HTERT RPE-1 (cell line): Measurements from ENCODE around the gene WDR91.

Source experiments
- in situ Hi-C: fragments of 300-500 bp; cut with MboI; formaldehyde crosslinking; loops from 4 replicates; pipeline ENCODE4 v1.14.3; 2020; ENCODE audit warnings: low sequenced_read_pairs

WDR91 gene

DNA sequence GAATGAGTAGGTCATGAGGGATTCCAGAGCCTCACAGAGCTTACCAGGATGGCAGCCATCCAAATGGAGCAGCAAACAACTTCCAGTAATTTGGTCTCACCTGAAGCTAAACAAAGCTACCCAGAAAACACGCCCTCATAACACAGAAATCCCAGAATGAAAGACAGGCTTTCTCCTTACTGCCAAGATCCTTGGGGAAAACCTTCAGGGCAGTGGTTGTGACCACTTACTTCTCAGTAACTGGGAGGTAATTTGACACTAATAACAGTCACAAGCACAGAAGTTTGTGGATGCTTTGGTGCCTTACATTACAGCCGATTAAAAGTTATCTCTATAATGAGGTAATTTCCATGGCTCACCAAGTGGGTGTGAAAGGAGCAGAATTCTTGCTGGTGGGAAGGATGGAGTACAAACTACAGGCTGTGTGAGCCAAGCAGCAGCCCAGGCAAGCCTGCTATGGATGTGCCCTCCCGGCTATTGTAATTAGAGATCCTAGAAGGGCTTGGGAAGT, 10.4 kb downstream of the WDR91 start:
- in situ Hi-C loops: no loop called here

GRCh38 chr7:135199439-135199838, 11.9 kb downstream of the WDR91 start:
- in situ Hi-C loops: no loop called here

GRCh38 chr7:135197906-135198655, 13.2 kb downstream of the WDR91 start:
- in situ Hi-C loops: no loop called here

DNA sequence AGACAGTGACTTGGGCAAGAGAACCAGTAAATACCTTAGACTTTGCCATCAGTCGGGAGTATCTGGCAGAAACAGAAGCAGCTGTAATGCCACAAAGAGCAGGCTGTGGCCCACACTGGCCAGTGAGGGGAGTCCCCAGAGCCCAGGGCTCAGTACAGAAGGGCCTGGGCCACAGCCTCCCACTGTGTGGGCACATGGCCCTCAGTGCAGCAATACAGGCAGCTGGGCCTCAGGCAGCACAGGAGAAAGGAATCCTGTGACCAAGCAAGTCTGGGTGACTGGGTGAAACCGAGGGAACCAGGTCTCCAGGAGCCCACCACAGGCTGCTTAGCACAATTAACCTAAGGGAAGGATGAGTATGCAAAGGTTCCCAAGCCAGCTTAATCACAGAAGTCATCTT, 14.0 kb downstream of the WDR91 start:
- in situ Hi-C loops: no loop called here

GRCh38 chr7:135195968-135196629, 15.2 kb downstream of the WDR91 start:
- in situ Hi-C loops: no loop called here

DNA sequence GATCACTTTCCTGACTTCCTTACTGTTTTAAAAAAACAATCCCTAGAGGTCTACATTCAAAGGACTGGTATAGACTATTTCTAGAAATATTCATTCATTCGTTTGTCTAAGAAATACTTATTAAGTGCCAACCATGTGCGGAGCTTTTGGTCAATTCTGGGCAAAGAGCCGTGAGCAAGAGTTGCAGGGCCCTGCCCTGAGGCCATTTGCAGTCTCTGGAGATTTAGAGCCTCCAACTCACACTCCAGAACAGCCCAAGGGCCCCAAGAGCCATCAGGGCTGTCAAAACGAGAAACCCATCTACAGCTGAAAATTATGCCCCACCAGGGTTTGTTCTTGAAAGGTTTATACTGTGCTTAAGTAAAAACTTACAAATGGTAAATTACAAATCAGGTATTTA, 16.2 kb downstream of the WDR91 start:
- in situ Hi-C loops: no loop called here

GRCh38 chr7:135194494-135195095, 16.7 kb downstream of the WDR91 start:
- in situ Hi-C loops: no loop called here

- in situ Hi-C loops: no loop called here
Measured at GRCh38 chr7:135193615-135194081, 17.7 kb downstream of the WDR91 start.

- in situ Hi-C loops: no loop called here
Measured at GRCh38 chr7:135192914-135193536, 18.3 kb downstream of the WDR91 start.

GRCh38 chr7:135190703-135191102, 20.6 kb downstream of the WDR91 start:
- in situ Hi-C loops: no loop called here

GRCh38 chr7:135189961-135190360, 21.4 kb downstream of the WDR91 start:
- in situ Hi-C loops: no loop called here

DNA sequence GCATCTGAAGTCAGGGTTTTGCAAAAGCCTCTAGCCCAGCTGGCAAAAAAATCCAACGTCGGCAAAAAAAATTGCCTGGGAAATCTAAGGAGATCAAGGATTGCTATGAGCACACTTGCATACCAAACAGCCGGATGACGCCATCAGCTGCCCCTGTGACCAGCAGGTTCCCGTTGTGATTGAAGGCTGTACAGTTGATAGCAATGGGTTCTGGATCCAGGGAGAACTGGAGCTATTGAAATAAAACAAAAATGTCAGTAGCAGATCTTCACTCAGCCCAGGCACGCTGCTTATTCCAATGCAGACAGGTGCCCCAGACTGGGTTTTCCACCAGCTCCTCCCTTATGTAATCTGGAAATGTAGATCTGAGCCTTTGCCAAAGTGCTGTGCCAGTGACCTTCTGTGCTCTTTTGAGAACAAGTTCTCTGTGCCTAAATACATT, 22.1 kb downstream of the WDR91 start:
- in situ Hi-C loops: no loop called here

GRCh38 chr7:135188298-135188984, 22.9 kb downstream of the WDR91 start:
- in situ Hi-C loops: no loop called here

DNA sequence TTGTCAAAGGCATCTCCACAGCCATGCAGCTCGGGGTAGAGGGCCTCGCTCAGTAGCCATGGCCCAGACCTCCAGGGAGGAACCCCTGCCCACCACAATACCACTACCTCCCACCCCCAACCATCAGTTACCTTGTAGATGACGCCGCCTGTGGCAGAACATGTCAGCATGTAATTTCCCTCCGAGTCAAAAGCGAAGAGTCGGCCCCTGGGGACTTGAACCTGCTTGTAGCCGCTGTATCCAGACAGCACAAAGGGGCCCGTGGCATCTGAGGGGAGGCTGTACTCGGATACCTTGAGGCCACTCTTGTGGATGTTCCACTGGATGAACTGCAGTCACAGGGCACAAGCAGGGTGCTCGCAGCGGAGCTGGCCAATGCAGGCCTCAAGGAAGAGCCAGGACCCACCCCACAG, 24.5 kb downstream of the WDR91 start:
- in situ Hi-C loops: no loop called here

GRCh38 chr7:135186261-135186540, 25.1 kb downstream of the WDR91 start:
- in situ Hi-C loops: no loop called here

DNA sequence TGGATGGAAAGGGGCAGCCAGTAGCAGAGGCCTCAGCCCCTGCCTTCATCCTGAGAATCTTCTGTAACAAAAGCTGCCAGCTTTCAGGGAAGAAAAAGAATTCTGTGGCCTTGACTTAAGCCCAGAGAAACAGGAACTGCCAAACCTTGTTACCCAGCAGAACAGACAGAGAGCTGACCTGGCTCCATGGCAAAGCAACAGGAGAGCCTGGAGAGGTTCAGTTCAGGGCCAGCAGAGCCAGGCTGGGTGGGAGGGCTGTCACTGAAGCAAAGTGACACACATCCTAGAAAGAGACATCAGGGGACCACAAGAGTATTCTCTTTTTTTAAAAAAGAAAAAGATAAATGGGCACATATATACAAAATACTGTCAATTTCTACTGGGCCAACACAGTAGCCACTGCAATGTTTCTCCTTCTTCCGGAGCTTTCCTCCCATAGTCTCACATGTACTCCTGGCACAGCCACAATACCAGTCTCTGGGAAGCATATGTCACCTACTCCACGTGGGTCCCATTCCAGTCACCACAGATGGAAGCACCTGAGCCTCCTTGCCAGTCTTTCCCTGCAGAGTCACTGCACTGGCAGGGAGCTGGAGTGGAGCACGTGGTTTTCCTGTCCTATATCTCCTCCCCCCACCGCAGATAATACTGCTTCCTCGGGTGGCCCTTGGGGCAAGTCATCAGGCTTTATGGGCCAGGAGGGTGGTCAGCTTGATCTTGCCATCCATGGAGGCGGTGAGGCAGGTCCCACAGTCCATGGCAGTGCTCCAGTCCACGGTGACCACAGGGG, 25.7 kb downstream of the WDR91 start:
- in situ Hi-C loops: no loop called here

DNA sequence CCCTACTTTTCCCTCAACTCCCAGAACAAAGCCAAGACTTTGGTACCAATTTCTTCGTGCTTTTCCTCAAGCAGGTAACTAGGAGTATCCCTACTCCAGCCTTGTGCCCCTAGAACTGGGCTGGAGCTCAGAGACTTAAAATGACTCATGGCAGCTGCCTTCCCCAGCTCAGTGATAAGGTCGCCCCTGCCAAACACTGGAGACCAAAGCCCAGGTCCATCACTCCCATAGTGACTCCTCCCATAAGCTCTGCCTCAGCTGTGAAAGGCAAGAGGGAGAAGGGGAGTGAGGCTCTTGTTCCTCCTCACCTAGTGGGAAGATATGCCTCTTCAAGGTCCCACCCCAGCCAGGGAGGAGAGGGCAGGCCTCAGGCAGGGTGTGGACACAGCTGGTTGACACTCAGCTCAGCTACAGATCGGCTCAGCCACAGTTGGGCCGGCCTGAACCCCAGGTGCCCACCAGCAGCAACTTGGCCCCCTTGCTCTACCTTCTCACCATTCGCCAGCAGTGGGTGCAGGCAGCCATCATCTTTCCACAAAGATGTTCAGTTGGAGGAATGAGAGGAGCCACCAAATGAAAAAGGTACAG, 27.0 kb downstream of the WDR91 start:
- in situ Hi-C loops: no loop called here

GRCh38 chr7:135183478-135183877, 27.8 kb downstream of the WDR91 start:
- in situ Hi-C loops: no loop called here

DNA sequence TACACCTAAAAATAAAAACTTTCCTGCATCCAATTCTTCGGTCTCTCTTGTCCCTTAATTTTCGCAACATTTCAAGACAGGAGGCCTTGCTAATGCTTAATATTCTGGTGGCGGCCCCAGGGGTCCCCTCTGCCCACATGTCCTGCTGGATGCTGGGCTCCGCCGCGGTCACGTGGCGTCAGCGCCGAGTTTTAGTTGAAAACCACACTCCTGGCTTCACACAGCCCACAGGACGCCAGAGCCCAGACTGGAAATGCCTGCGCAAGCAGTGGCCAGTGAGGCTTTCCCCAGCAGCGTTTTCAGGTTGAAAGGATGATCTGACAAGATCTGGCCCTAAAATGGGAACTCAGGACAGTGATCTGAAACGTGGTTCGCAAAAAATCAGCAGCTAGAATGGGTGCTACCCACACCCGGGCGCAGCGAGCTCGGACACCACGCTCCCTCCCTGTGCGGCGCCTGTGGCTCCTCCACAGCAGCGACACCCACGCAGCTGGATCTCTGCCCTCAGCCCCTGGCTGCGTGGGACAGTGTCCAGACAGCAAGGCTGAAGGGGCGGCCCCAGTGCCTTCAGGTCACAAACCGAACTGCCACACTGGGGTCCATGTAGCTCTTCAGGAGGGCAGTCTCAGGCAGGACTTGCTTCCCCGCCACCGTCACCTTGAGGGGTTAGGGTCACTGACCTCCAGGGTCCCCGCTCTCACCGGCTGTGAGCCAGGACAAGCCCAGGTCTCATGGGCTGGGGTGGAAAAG, 29.2 kb downstream of the WDR91 start:
- in situ Hi-C loops: no loop called here
